Kidney glomerular epithelial cell (primary cell): ENCODE measurements around the gene KBTBD4.
A peak's percentile ranks its signal among the peaks of the same experiment; 100 is the strongest.
"Not testable (repeated sequence)": the region's sequence is repeated elsewhere in the genome, so short reads cannot be mapped to it uniquely, and the experiment has no call there.

Source experiments
- DNase-seq: peaks from one replicate; lab custom pipeline; 2025; lab: John Stamatoyannopoulos, UW

Gene KBTBD4

DNA sequence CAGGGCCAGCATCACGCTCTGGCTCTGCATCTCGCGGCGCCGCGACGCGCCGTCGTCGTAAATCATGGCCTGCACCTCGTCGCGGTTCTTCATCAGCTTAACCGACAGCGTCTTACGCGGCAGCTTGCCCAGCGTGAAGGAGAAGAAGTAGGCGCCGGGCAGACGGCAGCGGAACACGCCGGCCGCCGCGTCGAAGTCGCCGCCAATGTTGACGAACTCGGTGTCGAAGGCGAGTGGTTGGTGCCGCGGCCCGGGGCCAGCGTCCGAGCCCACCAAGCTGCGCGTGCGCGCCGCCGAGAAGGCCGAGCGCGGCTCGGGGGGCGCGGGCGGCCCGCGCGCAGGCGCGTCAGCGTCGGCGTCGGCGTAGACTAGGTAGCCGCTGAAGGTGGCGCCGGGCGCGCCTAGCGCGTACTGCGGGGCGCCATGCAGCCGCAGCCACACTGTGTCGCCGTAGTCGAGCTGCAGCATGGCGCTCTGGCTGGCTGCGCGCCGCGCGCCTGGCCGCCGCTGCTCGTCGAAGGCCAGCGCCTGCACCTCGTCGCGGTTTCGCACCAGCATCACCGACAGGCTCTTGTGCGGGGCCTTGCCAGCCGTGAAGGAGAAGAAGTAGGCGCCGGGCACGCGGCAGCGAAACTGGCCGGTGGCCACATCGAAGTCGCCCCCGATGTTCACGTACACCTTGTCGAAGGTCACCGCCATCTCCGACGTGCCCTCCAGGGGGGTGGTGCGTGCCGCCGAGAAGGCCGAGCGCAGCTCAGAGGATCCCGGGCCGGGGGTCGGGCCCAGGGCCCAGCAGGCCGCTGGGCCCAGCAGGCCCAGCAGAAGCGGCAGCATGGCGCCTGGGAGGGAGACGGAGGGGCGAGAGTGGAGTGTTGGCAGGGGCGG is 11.4 kb upstream of the KBTBD4 start:
- DNase-seq = no peak

- no peak for DNase-seq
Observed at GRCh38 chr11:47589584-47589976, 10.8 kb upstream of the KBTBD4 start.

- DNase-seq = no peak
Observed at GRCh38 chr11:47589118-47589517, 10.3 kb upstream of the KBTBD4 start.

DNA sequence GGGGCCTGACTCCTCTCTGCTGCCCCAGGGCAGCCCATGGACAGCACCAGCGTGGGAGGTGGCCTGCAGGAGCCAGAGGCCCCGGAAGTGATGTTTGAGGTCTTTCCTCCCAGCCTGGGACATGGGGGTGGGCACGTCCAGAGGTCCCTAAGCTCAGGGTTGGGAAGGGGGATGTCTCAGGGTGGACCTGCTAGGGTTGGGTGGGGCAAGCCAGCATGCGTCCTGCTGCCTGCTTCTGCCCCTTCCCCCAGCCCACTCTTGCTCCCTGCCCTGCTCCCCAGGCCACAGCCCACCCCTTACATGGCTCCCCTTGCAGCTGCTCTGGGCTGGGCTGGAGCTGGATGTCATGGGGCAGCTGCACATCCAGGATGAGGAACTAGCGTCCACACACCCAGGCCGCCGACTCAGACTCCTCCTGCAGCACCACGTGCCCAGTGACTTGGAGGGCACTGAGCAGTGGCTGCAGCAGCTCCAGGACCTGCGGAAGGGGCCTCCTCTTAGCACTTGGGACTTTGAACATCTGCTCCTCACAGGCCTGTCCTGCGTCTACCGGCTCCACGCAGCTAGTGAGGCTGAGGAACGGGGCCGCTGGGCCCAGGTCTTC is 9.1 kb upstream of the KBTBD4 start:
- no peak for DNase-seq

DNA sequence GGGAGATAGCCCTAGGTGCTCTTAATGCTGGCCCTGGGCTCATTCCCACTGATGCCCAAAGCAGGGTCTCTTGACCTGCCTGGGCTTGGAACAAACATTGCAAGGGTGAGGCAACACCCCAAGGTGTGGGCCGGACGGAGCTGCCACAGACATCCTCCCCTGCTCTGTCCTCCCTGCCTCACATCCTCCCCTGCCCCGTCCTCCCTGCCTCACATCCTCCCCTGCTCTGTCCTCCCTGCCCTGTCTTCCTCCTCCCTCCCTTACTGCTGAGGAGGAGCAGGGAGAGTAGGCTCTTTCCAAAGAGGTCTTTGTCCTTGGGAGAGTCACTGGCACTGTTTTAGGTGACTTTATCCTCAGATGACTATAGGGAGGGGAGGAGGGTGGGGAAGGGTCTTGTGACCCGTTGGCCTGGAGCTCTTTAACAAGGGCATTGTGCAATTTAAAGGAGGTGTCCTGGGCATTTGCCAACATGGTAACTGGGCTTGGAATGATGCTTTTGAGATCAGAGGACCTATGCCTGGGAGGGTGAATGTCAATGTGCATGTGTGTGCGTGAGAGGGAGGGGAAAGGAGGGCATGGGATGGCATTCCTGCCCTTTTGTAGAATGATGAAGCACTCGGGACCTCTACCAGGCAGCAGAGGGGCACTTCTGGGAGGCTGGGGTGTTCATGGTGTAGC is 8.4 kb upstream of the KBTBD4 start:
- no peak for DNase-seq

DNA sequence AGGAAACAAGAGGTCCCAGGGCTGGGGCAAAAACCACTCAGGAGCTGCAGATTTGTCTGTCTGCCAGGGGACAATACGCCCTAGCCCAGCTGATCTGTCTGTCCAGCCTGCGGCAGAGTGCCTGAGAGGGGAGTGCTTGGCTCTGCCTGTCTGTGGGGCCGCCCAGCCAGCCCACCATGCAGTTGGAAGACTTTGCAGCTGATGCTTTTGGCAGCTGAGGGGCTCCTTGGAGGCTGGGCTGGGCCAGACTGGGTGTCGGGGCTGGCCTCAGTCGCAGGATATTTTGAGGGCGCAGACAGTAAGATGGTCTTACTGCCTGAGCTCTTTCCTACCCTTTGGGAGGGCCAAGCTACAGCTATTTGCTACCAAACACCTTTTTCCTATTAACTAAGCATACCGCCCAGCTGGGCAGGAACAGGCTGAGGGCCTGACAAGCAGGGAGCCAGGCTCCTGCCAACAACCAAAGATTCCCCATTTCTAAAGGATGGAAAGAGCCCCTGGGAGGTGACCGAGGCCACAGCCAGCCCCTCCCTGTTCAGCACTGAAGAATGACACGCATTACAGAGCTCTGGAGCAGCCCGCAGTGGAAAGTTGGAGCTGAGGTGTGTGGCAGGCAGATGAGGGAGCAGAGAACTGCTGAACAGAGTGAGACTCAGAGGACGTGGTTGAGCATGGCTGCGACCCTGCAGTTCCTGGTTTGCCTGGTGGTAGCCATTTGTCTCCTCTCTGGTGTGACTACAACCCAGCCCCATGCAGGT is 7.5 kb upstream of the KBTBD4 start, which contains the start of gene FAM180B:
Gene FAM180B (plus strand): TSS at position 581 of the 758 bp plus-strand sequence. CDS start 91 bp downstream, at position 672.
- DNase-seq = no peak

- no peak for DNase-seq
Observed at GRCh38 chr11:47583844-47584243, 5.1 kb upstream of the KBTBD4 start.

DNA sequence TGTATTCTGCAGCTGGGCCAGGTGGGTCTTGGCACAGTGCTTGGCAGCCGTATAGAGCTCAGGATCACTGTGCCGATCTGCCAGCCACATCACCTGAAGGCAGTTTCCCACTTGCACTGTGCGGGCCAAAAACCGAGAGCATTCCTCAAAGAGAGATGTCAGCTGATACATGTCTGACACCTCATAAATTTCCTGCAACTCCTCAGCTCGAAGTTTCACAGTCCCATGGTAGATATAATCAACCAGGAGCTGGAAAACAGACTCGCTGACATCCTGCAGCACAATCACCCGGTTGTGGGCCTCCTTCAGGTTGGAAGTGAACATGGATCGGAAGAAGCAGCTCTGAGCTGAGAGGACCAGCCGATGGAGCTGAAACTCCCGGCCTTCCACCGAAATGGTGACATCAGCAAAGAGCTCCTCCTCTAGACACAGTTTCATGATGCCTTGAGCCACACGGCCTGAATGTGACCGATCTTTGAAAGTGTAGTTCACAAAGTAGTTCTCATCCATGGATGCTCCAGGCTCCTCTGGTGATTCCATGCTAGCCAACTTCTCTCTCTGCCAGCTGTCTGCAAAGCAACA is 1.2 kb downstream of the KBTBD4 start:
- DNase-seq = no peak

DNA sequence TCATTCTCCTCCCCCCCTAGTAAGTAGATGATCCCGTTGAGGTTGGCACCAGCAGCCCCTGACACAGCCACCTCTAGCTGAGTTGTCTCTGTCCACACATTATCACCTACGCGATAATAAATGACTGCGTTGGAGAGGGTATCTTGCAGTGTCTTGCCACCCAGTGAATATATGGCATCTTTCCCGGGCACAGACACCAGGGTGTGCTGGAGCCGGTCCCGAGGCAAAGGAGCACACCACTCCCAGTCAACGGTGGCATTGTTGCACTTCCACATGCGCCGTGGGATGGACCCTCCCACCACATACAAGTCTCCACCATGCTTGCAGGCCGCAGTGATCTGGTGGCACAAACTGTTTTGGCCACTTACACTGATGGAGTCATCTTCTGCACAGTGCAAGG is 5.4 kb downstream of the KBTBD4 start:
- DNase-seq = no peak

GRCh38 chr11:47572715-47573255 is 6.0 kb downstream of the KBTBD4 start:
- DNase-seq = no peak

- no peak for DNase-seq
Observed at GRCh38 chr11:47571895-47572294, 6.9 kb downstream of the KBTBD4 start.

- no peak for DNase-seq
Observed at GRCh38 chr11:47571357-47571729, 7.4 kb downstream of the KBTBD4 start.

DNA sequence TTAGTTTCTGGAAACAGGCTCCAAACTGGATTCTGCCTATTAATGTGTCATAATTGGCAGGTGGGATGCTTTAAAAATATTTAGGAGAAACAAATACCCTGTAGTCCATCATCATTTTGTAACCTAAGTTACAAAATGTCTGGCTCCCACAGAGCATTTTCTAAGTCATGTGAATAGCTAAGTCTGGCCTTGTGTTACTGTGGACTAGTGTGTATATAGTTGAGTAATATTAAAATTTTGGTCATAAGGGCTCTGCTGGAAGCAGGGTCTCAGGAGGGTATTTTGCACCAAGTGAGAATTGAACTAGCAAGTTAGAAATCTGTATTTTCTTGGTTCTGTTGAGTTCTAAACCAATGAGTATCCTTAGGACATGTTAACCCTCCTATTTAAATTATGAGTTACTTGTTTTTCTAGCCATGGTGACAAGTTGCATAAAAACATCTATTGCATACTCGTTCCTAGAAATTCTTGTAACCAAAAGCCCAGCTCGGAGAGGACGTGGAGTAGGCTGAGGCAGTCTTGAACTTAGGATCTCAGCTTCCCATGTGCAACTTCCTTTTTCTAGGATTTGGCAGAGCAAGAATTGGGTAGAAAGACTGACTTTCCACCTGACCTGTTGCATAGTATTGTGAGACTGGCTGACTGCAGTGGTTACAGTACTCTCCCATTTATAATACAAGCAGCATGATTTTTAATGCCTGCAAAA is 8.0 kb downstream of the KBTBD4 start:
- DNase-seq = no peak

- no peak for DNase-seq
Observed at GRCh38 chr11:47569646-47570045, 9.1 kb downstream of the KBTBD4 start.

DNA sequence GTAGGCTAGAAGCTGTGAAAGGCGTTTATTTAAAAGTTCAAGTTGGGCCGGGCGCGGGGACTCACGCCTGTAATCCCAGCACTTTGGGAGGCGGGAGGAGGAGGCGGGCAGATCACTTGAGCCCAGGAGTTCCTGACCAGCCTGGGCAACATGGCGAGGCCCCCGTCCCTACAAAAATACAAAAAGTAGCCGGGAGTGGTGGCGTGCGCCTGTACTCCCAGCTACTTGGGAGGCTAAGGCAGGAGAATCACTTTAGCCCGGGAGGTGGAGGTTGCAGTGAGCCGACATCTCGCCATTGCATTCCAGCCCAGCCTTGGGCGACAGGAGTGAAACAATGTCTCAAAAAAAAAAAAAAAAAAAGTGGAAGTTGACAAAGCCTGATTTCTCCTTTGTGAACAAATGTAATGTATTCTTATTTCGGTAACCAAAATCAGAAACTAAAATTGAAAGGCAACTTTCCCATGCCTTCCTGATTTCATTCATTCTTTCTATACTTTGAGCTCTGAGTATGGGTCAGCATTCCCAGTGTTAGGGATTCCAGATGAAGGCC is 12.5 kb downstream of the KBTBD4 start:
- DNase-seq = no peak

DNA sequence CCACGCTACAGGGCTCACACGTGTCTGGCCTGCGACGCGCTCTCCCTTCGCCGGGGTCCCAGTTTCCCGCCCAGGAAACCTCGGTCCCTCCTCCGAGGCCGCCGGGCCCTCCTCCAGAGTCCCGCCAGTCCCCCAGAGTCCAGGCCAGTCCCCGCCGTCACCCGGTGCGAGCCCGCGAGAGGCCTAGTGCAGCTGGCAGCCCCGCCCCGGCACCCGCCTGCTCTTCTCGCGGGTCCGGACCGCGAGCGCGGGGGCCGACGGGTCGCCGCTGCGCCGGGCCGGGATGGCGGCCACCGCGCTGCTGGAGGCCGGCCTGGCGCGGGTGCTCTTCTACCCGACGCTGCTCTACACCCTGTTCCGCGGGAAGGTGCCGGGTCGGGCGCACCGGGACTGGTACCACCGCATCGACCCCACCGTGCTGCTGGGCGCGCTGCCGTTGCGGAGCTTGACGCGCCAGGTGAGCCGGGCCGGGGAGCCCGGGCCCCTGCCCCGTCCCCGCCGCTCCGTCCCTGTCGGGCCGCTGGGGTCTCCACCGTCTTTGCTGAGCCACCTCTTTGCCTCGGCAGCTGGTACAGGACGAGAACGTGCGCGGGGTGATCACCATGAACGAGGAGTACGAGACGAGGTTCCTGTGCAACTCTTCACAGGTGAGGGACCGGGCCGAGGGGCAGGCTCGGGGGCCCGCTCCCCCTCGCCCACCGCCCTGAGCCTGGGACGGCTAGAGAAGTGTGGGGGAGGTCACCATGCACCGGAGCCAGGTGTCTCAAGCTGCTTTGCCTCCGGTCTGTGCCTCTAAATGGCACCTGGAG is 13.2 kb downstream of the KBTBD4 start, which contains the start of gene PTPMT1:
Gene PTPMT1 (plus strand): TSS at position 260 of the 809 bp plus-strand sequence. CDS start 24 bp downstream, at position 284.
- peak; percentile 16 for DNase-seq

- DNase-seq = no peak
Observed at GRCh38 chr11:47564933-47565339, 13.8 kb downstream of the KBTBD4 start.

DNA sequence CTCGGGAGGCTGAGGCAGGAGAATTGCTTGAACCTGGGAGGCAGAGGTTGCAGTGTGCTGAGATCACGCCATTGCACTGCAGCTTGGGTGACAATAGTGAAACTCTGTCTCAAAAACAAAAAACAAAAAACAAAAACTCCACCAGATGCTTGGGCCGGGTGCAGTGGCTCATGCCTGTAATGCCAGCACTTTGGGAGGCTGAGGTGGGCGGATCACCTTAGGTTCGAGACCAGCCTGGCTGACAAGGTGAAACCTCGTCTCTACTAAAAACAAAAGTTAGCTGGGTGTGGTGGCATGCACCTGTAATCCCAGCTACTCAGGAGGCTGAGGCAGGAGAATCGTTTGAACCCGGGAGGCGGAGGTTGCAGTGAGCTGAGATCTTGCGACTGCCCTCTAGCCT is 14.4 kb downstream of the KBTBD4 start:
- not testable (repeated sequence) for DNase-seq

GRCh38 chr11:47562393-47562792 is 16.4 kb downstream of the KBTBD4 start:
- DNase-seq = not testable (repeated sequence)

DNA sequence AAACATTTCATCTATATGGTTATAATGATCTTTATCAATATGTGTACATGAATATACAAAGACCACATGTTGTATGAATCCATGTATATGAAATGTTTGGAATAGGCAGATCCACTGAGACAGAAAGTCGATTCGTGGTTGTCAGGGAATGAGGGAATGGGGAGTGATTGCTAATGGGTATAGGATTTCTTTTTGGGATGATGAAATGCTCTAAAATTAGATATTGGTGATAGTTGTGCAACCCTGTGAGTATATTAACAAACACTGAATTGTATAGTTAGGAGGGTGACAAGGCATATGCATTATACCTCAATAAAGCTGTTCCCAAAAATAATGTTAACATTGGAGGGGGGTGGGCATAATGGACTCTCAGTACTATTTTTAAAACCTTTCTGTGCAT is 18.3 kb downstream of the KBTBD4 start:
- DNase-seq = no peak
